Upper lobe of right lung (tissue), 1 donor: Measurements from ENCODE around the gene SKIL. TPM values are rescaled to one million over a fixed set of nuclear protein-coding genes. Genes with fewer than 3 reads are reported as not detected.

ENCODE experiments used
- ATAC-seq: fragments of 200-7000 bp; cut with Tn5 transposase; one replicate; pipeline ENCODE4 v1.9.1; 2020; ENCODE audit warnings: mild to moderate bottlenecking, moderate library complexity
- DNase-seq: peaks from one replicate; pipeline ENCODE4 v3.0.0-alpha.2; 2020
- H3K27ac ChIP-seq: fragments of 200-600 bp; one replicate; pipeline ENCODE4 v1.8.0; 2022
- H3K27me3 ChIP-seq: fragments of 200-600 bp; one replicate; pipeline ENCODE4 v1.8.0; 2022; ENCODE audit warnings: mild to moderate bottlenecking
- H3K36me3 ChIP-seq: fragments of 200-600 bp; one replicate; pipeline ENCODE4 v1.8.0; 2022
- H3K4me1 ChIP-seq: fragments of 200-600 bp; one replicate; pipeline ENCODE4 v1.8.0; 2022
- H3K4me3 ChIP-seq: fragments of 200-600 bp; one replicate; pipeline ENCODE4 v1.8.0; 2022; ENCODE audit warnings: mild to moderate bottlenecking
- H3K9me3 ChIP-seq: fragments of 200-600 bp; one replicate; pipeline ENCODE4 v1.8.0; 2022
- intact Hi-C: fragments of 100-400 bp; cut with DNase I; formaldehyde crosslinking; loops from one replicate; pipeline ENCODE4 v1.11.0; 2022
- total RNA-seq: library from RNA; stranded (reverse); fragmentation: NEBNext Ultra II Directional; extraction: Animal tissue kit (Norgen Biotek cat#: 25700); gene quantifications from one replicate; pipeline ENCODE4 v1.2.1, GENCODE V29; 2021
- TF ChIP-seq, protein P1 (sequence below): fragments of 200-600 bp; IDR thresholded peaks from one replicate; pipeline ENCODE4 v1.8.0; 2022; ENCODE audit warnings: antibody characterized with exemption
- donor health status: DM: no; HTN: yes; CAD: no; lungs with severe emphysema.

Gene SKIL
- total RNA-seq, 1 donor from 2014 or later = 89.4 TPM

DNA sequence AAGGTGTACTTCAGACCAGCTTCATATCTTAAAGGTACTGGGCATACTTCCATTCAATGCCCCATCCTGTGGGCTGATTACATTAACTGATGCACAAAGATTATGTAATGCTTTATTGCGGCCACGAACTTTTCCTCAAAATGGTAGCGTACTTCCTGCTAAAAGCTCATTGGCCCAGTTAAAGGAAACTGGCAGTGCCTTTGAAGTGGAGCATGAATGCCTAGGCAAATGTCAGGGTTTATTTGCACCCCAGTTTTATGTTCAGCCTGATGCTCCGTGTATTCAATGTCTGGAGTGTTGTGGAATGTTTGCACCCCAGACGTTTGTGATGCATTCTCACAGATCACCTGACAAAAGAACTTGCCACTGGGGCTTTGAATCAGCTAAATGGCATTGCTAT, 3.4 kb downstream of the SKIL start:
- H3K36me3 ChIP-seq = peaks cover 12% of the 10 kb centered on the region

DNA sequence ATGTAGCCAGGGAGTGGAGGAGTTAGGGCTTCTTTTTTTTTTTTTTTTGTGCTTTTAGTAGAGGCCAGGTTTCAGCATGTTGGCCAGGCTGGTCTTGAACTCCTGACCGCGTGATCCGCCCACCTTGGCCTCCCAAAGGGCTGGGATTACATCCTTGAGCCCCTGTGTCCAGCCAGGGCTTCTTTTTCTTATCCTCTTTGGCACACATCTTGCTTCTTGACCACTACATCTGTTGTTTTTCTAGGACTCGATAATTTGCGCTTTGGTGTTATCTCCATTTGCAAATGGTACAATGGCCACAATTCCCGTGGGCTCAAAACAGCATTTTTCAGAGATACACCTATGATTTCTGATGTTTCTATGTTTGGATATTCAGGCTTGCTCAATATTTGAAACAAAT, 4.2 kb downstream of the SKIL start:
- no peaks in the 10 kb centered on the region for H3K9me3 ChIP-seq
- no peak for ATAC-seq
- H3K27ac ChIP-seq = no peak overlapping the region
- peaks cover 12% of the 10 kb centered on the region for H3K36me3 ChIP-seq
- H3K4me1 ChIP-seq = peaks cover 42% of the 10 kb centered on the region
- H3K27me3 ChIP-seq = no peaks in the 10 kb centered on the region
- peak overlapping the region; percentile 8 for H3K4me3 ChIP-seq
- no peak for DNase-seq
- intact Hi-C loops = no loop called here
- TF ChIP-seq, protein P1, sequence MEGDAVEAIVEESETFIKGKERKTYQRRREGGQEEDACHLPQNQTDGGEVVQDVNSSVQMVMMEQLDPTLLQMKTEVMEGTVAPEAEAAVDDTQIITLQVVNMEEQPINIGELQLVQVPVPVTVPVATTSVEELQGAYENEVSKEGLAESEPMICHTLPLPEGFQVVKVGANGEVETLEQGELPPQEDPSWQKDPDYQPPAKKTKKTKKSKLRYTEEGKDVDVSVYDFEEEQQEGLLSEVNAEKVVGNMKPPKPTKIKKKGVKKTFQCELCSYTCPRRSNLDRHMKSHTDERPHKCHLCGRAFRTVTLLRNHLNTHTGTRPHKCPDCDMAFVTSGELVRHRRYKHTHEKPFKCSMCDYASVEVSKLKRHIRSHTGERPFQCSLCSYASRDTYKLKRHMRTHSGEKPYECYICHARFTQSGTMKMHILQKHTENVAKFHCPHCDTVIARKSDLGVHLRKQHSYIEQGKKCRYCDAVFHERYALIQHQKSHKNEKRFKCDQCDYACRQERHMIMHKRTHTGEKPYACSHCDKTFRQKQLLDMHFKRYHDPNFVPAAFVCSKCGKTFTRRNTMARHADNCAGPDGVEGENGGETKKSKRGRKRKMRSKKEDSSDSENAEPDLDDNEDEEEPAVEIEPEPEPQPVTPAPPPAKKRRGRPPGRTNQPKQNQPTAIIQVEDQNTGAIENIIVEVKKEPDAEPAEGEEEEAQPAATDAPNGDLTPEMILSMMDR = no peak

More for the DNA sequence above, 3.4 kb downstream of the SKIL start:
- Histone ChIP-seq H3K27me3 (no peaks in the 10 kb centered on the region), H3K4me1 (peaks cover 44% of the 10 kb centered on the region), H3K9me3 (no peaks in the 10 kb centered on the region), H3K27ac (no peak overlapping the region), H3K4me3 (peak overlapping the region; percentile 8)
- DNase-seq (no peak), ATAC-seq (no peak)
- intact Hi-C loops = no loop called here
- TF ChIP-seq, protein P1 = no peak

DNA sequence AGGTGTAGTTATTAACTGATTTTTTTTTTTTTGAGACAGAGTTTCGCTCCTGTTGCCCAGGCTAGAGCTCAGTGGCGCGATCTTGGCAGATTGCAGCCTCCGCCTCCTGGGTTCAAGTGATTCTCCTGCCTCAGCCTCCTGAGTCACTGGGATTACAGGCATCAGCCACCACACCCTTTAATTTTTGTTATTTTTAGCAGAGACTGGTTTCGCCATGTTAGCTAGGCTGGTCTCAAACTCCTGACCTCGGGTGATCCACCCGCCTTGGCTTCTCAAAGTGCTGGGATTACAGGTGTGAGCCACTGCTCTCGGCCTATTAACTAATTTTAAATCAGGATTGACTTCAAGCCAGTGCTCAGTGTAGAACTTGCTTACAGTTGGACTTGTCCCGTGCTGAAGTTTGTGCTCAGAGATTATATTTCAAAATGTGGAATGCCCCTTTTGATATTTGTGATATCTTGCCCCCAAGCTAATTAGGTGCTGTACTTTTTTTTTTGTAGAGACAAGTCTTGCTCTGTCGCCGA, 6.0 kb downstream of the SKIL start:
- intact Hi-C loops = no loop called here
- H3K4me3 ChIP-seq = no peak overlapping the region
- H3K36me3 ChIP-seq = peaks cover 12% of the 10 kb centered on the region
- TF ChIP-seq, protein P1 = no peak
- H3K27ac ChIP-seq = no peak overlapping the region
- DNase-seq (no peak), ATAC-seq (no peak)
- peaks cover 51% of the 10 kb centered on the region for H3K4me1 ChIP-seq
- H3K27me3 ChIP-seq = no peaks in the 10 kb centered on the region
- H3K9me3 ChIP-seq = no peaks in the 10 kb centered on the region

DNA sequence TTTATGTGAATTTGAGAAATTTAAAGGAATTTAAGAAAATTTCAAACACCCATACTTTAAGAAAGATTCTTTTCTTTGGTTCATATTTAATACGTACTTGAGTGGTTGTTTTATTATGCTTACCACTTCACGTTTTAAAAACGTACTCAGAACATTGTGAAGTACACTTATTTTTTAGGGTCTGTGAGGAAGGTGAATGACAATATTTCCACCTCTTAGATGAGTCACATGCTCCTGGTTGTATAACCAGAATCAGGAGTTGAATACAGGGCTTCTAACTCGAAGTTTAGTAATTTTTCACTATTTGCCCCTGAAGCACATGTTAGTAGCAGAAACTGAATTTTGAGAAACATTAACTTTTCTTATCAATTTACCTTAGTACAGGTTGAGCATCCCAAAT, 7.5 kb downstream of the SKIL start:
- Histone ChIP-seq H3K27ac (no peak overlapping the region), H3K27me3 (no peaks in the 10 kb centered on the region), H3K4me3 (no peak overlapping the region), H3K4me1 (peaks cover 45% of the 10 kb centered on the region), H3K36me3 (peaks cover 11% of the 10 kb centered on the region), H3K9me3 (no peaks in the 10 kb centered on the region)
- TF ChIP-seq, protein P1 = no peak
- intact Hi-C loops = no loop called here
- ATAC-seq = no peak
- no peak for DNase-seq

DNA sequence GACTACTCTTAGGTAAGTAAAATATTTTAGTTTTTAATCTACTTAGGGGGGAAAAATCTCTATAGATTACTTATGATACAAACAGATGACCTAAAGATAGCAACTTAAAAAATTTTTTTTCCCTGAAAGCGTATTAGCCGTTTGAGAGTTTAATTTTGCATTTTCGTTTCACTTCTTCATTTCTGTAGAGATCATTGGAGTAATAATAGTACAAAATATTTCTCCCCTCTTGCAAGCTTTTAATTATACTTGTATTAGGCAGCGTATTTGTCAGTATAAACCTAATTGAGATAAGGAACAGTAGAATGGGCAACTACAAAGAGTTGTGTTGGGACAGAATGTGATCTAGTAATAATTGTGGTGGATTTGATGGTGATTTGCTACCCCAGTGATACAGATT, 10.3 kb downstream of the SKIL start:
- H3K27me3 ChIP-seq = no peaks in the 10 kb centered on the region
- ATAC-seq = no peak
- peaks cover 4% of the 10 kb centered on the region for H3K36me3 ChIP-seq
- H3K4me3 ChIP-seq = no peak overlapping the region
- no peak overlapping the region for H3K27ac ChIP-seq
- peaks cover 42% of the 10 kb centered on the region for H3K4me1 ChIP-seq
- no peak for DNase-seq
- TF ChIP-seq, protein P1 = no peak
- H3K9me3 ChIP-seq = no peaks in the 10 kb centered on the region
- intact Hi-C loops = no loop called here

DNA sequence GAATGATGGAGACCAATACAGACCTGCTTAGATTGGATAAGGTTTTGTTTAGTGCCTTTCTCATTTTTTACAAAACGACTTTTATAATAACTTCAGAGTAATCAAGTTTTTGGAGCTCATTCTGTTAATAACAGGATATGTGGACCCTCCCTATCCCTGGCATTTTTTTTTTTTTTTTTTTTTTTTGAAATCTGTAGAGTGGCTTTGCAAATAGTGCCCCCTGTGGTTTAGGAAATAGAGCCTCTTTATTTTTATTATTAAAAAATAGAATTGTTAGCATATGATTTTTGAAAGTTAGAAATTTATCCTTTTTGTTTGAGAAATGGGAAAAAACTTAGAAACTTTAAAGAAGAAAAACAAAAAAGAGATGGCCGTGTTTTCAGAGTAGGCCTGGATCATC, 11.4 kb downstream of the SKIL start:
- DNase-seq (no peak), ATAC-seq (no peak)
- TF ChIP-seq, protein P1 = peak; percentile 40
- Histone ChIP-seq H3K27me3 (no peaks in the 10 kb centered on the region), H3K27ac (no peak overlapping the region), H3K9me3 (no peaks in the 10 kb centered on the region), H3K4me1 (peaks cover 36% of the 10 kb centered on the region), H3K4me3 (no peak overlapping the region), H3K36me3 (peaks cover 13% of the 10 kb centered on the region)
- intact Hi-C loops = no loop called here
